SU-DHL-6 (cell line): ENCODE data around the gene UNC119B.

ENCODE experiments used
- EZH2phosphoT487 ChIP-seq: fragments of 200-600 bp; sonication (generic), shearing (Covaris generic); conservative IDR thresholded peaks from 2 replicates; pipeline ENCODE4 v1.6.1; 2018; ENCODE audit warnings: mild to moderate bottlenecking, antibody characterized with exemption, low read length, moderate library complexity, mixed read lengths
- TF ChIP-seq, protein P1 (sequence below): fragments of 200-600 bp; sonication (generic); IDR thresholded peaks from one replicate; pipeline ENCODE4 v1.5.1; 2017; ENCODE audit warnings: antibody characterized with exemption, mild to moderate bottlenecking, low read length, moderate library complexity; ENCODE audit not compliant: insufficient read depth, poor library complexity, severe bottlenecking

GRCh38 chr12:120760349-120761254 is 50.3 kb downstream of the UNC119B start:
- TF ChIP-seq, protein P1, sequence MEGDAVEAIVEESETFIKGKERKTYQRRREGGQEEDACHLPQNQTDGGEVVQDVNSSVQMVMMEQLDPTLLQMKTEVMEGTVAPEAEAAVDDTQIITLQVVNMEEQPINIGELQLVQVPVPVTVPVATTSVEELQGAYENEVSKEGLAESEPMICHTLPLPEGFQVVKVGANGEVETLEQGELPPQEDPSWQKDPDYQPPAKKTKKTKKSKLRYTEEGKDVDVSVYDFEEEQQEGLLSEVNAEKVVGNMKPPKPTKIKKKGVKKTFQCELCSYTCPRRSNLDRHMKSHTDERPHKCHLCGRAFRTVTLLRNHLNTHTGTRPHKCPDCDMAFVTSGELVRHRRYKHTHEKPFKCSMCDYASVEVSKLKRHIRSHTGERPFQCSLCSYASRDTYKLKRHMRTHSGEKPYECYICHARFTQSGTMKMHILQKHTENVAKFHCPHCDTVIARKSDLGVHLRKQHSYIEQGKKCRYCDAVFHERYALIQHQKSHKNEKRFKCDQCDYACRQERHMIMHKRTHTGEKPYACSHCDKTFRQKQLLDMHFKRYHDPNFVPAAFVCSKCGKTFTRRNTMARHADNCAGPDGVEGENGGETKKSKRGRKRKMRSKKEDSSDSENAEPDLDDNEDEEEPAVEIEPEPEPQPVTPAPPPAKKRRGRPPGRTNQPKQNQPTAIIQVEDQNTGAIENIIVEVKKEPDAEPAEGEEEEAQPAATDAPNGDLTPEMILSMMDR: no peak
- TF ChIP-seq EZH2phosphoT487: no peak
